ENCODE results near the gene HMCN2.

DNA sequence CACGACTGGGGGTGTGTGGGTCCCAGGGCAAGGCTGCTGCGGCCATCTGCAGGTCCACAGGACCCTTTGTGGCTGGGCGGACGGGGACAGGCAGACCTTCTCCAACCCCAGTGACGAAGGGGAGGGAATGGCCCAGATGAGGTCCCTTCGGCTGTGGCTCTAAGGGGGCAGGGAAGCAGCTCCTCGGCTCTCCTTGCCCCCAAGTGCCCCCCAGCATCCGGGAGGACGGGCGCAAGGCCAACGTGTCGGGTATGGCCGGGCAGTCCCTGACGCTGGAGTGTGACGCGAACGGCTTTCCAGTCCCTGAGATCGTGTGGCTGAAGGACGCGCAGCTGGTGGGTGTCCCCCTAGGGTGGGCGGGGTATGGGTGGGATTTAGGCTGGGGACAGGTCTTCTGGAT is 82.8 kb downstream of the HMCN2 start:
- TF ChIP-seq CTCF (IDR thresholded peaks at IDR 0.05) (no peak), POLR2A (IDR thresholded peaks at IDR 0.05) (no peak), EP300 (IDR thresholded peaks at IDR 0.05) (no peak)

Measured in ovary (tissue), 3 donors.